ENCODE measurements around the gene EPS15. TPM values are rescaled to one million over a fixed set of nuclear protein-coding genes. Genes with fewer than 3 reads are reported as not detected.

EPS15 gene
- total RNA-seq, 1 experiment from 2014 or later, result 26.3 TPM

GRCh38 chr1:51323778-51324177, 195.3 kb downstream of the EPS15 start:
- no peak overlapping the region for H2AFZ ChIP-seq (ENCODE audit: low read length)
- ChIA-PET POLR2A (ENCODE audit: unreplicated experiment) (no interaction called here), CTCF (no interaction called here)
- H3K9me2 ChIP-seq (replicated peaks; ENCODE audit: low read length), result no peaks in the 10 kb centered on the region
- intact Hi-C loops (cut with micrococcal nuclease), result no loop called here
- no peaks in the 10 kb centered on the region for H3K36me3 ChIP-seq (ENCODE audit: low read depth, low read length)
- no peak overlapping the region for H3K27ac ChIP-seq (ENCODE audit: low read length)
- H3K4me2 ChIP-seq (ENCODE audit: low read length), result no peak overlapping the region
- H3F3A ChIP-seq (ENCODE audit: low read length, unreplicated experiment), result no peaks in the 10 kb centered on the region
- H3K9me3 ChIP-seq (ENCODE audit: low read length), result no peaks in the 10 kb centered on the region
- no peak for TF ChIP-seq EZH2 (IDR thresholded peaks at IDR 0.05; ENCODE audit: low read length, unreplicated experiment)
- no peak for TF ChIP-seq CTCF (conservative IDR thresholded peaks at IDR 0.05; ENCODE audit: low read depth, low read length)
- TF ChIP-seq EZH2phosphoT487 (IDR thresholded peaks at IDR 0.05; ENCODE audit: borderline replicate concordance, low read length), result no peak
- H3K79me2 ChIP-seq (ENCODE audit: low read length), result no peaks in the 10 kb centered on the region
- no peaks in the 10 kb centered on the region for H4K20me1 ChIP-seq (ENCODE audit: low read length)
- ATAC-seq, result no peak
- BruUV-seq (replicated peaks), result no TSS peak
- no peak for DNase-seq
- H3K9ac ChIP-seq (ENCODE audit: low read length), result no peak overlapping the region
- no peak overlapping the region for H3K4me3 ChIP-seq (ENCODE audit: low read length)
- no peaks in the 10 kb centered on the region for H3K4me1 ChIP-seq (ENCODE audit: insufficient read depth, low read length)
- H3K27me3 ChIP-seq (ENCODE audit: low read length), result no peaks in the 10 kb centered on the region

- TF ChIP-seq EZH2phosphoT487 (IDR thresholded peaks at IDR 0.05; ENCODE audit: borderline replicate concordance, low read length) (no peak), EZH2 (IDR thresholded peaks at IDR 0.05; ENCODE audit: low read length, unreplicated experiment) (no peak), CTCF (conservative IDR thresholded peaks at IDR 0.05; ENCODE audit: low read depth, low read length) (no peak)
- Histone ChIP-seq H3K9me3 (ENCODE audit: low read length) (no peaks in the 10 kb centered on the region), H4K20me1 (ENCODE audit: low read length) (no peaks in the 10 kb centered on the region), H3K4me1 (ENCODE audit: insufficient read depth, low read length) (no peaks in the 10 kb centered on the region), H2AFZ (ENCODE audit: low read length) (no peak overlapping the region), H3K4me3 (ENCODE audit: low read length) (no peak overlapping the region), H3K27me3 (ENCODE audit: low read length) (no peaks in the 10 kb centered on the region), H3K79me2 (ENCODE audit: low read length) (no peaks in the 10 kb centered on the region), H3K36me3 (ENCODE audit: low read depth, low read length) (no peaks in the 10 kb centered on the region), H3K4me2 (ENCODE audit: low read length) (no peak overlapping the region), H3K9me2 (replicated peaks; ENCODE audit: low read length) (no peaks in the 10 kb centered on the region), H3K27ac (ENCODE audit: low read length) (no peak overlapping the region), H3F3A (ENCODE audit: low read length, unreplicated experiment) (no peaks in the 10 kb centered on the region), H3K9ac (ENCODE audit: low read length) (no peak overlapping the region)
- BruUV-seq (replicated peaks), result no TSS peak
- intact Hi-C loops (cut with micrococcal nuclease), result no loop called here
- DNase-seq, result no peak
- POLR2A ChIA-PET (ENCODE audit: unreplicated experiment), result no interaction called here
- CTCF ChIA-PET, result no interaction called here
- ATAC-seq, result no peak
Measured at GRCh38 chr1:51322417-51323101, 196.5 kb downstream of the EPS15 start.

- Histone ChIP-seq H3K4me3 (ENCODE audit: low read length) (no peak overlapping the region), H4K20me1 (ENCODE audit: low read length) (no peaks in the 10 kb centered on the region), H3K36me3 (ENCODE audit: low read depth, low read length) (no peaks in the 10 kb centered on the region), H3F3A (ENCODE audit: low read length, unreplicated experiment) (no peaks in the 10 kb centered on the region), H2AFZ (ENCODE audit: low read length) (no peak overlapping the region), H3K79me2 (ENCODE audit: low read length) (no peaks in the 10 kb centered on the region), H3K27ac (ENCODE audit: low read length) (no peak overlapping the region), H3K9me2 (replicated peaks; ENCODE audit: low read length) (no peaks in the 10 kb centered on the region), H3K9me3 (ENCODE audit: low read length) (no peaks in the 10 kb centered on the region), H3K9ac (ENCODE audit: low read length) (no peak overlapping the region), H3K27me3 (ENCODE audit: low read length) (no peaks in the 10 kb centered on the region), H3K4me1 (ENCODE audit: insufficient read depth, low read length) (no peaks in the 10 kb centered on the region), H3K4me2 (ENCODE audit: low read length) (no peak overlapping the region)
- no TSS peak for BruUV-seq (replicated peaks)
- TF ChIP-seq CTCF (conservative IDR thresholded peaks at IDR 0.05; ENCODE audit: low read depth, low read length) (no peak), EZH2phosphoT487 (IDR thresholded peaks at IDR 0.05; ENCODE audit: borderline replicate concordance, low read length) (no peak), EZH2 (IDR thresholded peaks at IDR 0.05; ENCODE audit: low read length, unreplicated experiment) (no peak)
- POLR2A ChIA-PET (ENCODE audit: unreplicated experiment), result interaction anchor here (0.6 kb wide), 1 partner anchor 152 kb away, joined by 3 read pairs; no protein-coding TSS in a partner anchor
- intact Hi-C loops (cut with micrococcal nuclease), result no loop called here
- ATAC-seq (no peak), DNase-seq (no peak)
- CTCF ChIA-PET, result no interaction called here
Measured at GRCh38 chr1:51321924-51322280, 197.2 kb downstream of the EPS15 start.
